Esophagus squamous epithelium (tissue), 4 donors: ENCODE results near the gene WWTR1.

Source experiments
- POLR2A ChIP-seq, 4 donors: fragments of 450-650 bp; IDR thresholded peaks; one replicate each; pipeline ENCODE4 v1.6.1; 2017; ENCODE audit warnings: antibody characterized with exemption in 4 of 4, mild to moderate bottlenecking in 4 of 4, moderate library complexity in 3 of 4
- TF ChIP-seq, protein P1 (sequence below), 6 experiments: fragments of 450-650 bp in 4 of 6; fragments of 200-600 bp in 2 of 6; sonication (generic) in 2 of 6; IDR thresholded peaks; one replicate each; pipeline ENCODE4 v1.5.1; 2016 to 2019; ENCODE audit warnings: antibody characterized with exemption in 6 of 6, mild to moderate bottlenecking in 4 of 6, moderate library complexity in 4 of 6

DNA sequence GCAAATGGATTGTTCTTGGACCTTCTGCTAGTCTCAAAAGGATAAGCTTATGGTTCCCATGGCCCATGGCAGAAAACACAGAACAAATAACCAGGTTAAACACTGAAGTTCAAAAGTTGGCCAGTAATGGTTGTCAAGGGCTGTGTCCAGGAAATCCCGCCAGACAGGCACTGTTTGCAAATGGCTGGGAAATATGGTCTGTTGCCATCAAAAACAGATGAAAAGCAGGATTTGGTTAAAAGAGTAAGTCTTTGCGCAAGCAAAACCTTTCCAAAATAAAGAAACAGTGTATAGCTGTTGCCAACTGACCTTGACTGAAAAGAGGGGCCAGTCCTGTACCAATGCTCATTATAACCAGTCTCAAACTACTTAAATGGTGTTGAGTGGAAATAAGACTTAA, 58.6 kb downstream of the WWTR1 start:
- TF ChIP-seq, protein P1, sequence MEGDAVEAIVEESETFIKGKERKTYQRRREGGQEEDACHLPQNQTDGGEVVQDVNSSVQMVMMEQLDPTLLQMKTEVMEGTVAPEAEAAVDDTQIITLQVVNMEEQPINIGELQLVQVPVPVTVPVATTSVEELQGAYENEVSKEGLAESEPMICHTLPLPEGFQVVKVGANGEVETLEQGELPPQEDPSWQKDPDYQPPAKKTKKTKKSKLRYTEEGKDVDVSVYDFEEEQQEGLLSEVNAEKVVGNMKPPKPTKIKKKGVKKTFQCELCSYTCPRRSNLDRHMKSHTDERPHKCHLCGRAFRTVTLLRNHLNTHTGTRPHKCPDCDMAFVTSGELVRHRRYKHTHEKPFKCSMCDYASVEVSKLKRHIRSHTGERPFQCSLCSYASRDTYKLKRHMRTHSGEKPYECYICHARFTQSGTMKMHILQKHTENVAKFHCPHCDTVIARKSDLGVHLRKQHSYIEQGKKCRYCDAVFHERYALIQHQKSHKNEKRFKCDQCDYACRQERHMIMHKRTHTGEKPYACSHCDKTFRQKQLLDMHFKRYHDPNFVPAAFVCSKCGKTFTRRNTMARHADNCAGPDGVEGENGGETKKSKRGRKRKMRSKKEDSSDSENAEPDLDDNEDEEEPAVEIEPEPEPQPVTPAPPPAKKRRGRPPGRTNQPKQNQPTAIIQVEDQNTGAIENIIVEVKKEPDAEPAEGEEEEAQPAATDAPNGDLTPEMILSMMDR (IDR thresholded peaks at IDR 0.05): no peak
- TF ChIP-seq POLR2A (IDR thresholded peaks at IDR 0.05): no peak
